AG20443 (cell line): ENCODE data around the gene PTPRE.
A peak's percentile ranks its signal among the peaks of the same experiment; 100 is the strongest.

Experiments
- DNase-seq: peaks from one replicate; pipeline ENCODE4 v3.0.0; 2012; ENCODE audit warnings: low spot score, mixed read lengths

The PTPRE gene

DNA sequence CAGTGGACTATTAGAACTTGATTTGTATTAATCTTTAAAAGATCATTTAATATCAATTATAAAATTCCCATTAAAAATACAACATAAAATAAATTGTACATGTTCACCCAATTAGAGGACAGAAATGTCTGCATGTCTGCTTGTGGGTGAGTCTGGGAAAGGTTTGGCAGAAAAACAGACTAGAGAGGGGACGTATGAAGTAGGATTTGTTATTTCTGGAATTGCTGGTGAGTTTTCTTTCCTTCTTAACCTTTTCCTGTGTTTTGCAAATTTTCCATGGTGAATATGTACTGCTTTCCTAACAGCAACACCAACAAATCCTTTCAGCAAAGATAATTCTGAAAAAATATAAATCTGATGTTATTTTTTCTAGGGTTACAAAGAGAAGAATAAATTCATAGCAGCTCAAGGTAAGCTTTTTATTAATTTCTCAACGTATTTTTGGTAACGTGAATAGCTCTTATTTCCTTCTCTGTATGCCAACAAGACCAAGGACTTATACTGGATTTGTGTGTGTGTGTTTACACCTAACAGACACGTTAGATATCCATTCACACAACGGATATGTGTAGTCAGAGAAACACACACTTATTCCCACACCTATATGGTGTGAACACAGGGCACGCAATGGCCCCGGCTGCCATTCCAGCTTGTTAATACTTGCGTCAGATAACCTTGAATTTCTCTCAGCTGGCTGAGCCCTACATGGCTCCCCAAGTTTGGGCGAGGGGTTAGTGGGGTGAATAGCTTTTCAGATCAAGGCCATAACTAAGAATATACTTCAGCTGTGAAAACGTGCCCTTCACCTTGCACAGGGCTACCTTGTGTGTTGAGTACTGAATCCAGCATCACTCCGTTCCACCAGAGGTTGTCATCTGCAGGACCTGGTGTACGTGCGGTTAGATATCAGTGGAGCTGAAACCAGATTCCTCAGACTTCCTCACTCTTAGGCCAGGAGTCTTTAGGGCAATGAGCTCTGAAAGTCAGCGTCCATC is 154.7 kb downstream of the PTPRE start:
- no peak for DNase-seq

DNA sequence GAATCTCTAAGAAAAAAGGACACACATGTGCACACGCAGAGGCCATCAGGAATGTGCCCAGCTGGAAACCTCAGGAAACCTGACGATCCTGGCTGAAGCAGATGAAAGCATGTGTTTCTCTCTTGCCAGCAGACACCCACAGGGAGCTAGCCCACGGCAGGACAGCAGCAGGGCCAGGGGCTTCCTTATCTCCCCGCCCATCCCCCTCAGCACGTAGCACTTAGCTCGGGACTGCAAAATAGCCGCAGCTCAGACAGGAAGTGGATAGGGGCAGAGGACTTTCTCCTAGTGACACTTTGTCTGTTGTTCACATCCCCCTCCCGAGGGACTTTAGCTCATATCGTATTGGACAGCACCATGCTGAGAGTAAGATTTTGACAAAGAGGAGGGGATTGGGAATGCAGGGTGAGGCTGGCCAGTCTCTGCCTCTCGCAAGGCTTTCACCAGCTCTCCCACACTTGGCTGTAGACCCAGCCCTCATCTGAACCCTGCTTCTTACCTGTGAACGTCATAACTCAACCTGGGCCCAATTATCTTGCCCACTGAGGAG is 155.5 kb downstream of the PTPRE start:
- no peak for DNase-seq

GRCh38 chr10:128062881-128063563 is 156.1 kb downstream of the PTPRE start:
- DNase-seq: no peak

GRCh38 chr10:128063736-128064107 is 156.8 kb downstream of the PTPRE start:
- DNase-seq: no peak

DNA sequence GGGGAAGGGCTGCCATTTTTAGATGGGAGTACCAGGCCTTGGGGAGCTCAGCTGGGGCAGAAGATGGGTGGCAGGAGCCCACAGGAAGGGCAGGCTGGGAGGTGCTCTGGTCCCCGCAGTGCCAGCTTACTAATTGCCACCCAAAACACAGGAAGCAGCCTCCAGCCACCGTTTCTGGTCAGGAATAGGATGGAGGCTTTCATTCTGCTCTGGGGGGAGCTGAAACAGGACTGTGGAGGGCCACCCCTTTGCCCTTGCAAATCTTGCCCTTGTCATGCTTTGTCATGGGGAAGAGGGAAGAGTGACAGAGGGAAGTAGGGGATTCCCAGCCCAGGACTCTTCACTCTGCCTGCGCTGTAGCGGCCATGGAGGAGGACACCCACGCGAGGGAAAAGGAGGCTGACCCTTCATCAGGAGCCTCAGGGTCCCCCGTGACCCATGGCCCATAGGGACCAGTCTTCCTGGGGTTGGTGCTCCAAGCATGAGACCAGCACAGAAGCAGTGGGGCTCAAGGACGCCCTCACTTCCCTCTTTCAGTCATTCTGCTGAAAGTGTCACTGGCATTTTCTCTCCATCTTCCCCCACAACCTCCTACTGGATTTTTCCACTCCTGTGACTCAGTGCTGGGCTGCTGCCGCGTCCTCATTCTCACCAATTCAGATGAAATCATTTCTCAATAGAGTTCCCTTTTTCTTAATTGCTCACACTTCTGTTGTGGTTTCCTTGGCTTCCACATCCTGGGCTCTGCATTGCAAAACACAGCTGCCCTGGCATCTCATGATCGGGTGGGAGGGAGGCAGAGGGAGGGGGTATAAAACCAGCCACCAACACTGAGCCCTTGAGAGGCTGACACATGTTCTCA is 157.4 kb downstream of the PTPRE start:
- peak; percentile 78 for DNase-seq

DNA sequence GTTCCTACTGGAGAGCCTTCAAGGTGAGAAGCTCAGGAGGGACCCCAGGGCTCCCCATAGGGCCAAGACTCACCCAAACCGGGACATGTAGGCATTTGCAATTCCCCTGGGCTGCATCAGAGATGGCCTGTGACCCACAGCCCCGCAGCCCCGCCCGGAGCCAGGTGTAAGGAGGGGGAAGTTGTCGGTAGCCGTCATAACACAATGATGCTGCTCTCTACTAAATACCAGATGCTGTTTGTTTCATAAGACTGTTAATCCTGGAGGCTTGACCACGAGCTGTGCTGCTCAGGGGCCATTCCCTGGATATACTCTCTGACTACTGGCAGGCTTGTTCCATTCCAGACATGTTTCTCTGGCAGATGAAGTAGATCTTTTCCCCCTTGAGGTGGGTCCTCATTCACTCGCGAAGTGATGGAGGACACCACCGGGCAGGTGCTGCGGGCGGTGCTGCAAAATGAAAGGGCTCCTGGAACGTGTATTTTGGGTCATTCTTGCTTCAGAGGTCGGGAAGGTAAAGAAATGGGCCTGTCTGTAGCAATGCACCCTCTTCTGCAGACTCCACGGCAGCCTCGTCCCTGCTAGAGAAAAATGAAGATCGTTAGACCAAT is 158.2 kb downstream of the PTPRE start:
- DNase-seq: peak; percentile 45

GRCh38 chr10:128065881-128066534 is 159.1 kb downstream of the PTPRE start:
- DNase-seq: no peak

- DNase-seq: no peak
Observed at GRCh38 chr10:128066870-128067382, 160.0 kb downstream of the PTPRE start.

DNA sequence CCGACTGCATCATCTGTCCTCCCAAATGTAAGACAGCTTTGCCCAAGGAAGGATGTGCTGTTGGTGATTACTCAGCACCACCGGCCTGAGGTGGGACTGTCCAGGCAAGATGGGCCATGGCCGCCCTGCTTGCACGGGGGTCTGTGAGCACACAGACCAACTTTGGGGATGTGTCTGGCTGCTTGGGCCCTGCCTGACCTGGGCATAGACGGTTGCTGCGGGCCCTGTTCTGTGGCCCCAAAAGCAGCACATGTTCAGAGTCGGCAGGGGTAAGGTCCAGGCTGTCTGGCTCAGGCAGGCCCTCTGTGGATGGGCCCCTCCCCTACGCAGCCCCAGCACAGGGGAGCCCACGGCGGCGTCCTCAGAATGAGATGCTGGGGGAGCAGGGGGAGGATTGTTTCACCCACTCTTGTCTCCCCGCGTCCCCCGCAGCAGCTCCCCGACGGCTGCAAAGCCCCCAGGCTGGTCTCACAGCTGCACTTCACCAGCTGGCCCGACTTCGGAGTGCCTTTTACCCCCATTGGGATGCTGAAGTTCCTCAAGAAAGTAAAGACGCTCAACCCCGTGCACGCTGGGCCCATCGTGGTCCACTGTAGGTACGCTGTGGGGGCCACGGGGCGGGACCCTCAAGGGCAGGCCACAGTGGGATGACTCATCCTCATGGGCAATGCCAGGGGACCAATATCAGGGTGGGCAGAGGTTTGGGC is 160.9 kb downstream of the PTPRE start:
- no peak for DNase-seq

DNA sequence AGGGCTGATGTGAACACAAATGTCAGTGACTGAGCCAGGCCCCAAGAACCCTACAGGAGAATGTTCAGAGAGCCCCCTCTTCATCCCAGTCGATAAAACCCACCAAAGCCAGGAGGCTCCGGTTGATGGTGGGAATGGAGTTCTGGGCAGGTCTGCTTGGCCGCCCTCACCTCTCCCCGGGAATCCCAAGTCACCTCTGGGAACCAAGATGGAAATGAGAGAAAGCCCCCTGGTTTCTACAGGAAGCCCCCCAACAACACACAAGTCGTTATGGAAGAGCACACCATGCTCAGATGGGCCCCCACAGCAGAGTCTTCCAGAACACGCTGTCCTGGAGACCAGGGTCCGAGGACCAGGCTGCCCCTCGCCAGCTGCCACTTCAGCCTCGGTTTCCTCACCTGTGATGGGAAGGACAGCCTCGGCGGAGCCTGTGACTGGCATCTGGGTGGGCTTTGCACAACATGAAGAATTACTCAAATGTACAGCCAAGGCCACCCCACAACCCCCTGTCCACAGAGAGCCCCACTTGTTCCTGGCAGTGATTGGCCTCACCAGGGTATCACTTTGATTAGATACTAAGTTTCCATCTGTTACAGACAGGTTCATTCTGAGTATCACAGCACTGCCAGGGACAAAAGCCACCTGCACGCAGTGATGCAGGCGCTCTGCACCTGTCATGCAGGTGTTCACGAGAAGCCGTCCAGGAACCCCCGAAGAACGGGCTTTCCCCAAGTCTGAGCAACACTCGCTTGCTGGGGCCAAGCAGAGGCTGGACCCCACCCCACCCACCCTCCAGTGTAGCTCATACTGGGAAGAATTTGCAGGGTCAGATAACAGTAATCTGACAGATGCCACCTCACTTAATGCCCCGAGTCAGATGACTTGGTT is 161.7 kb downstream of the PTPRE start:
- DNase-seq: no peak

- peak; percentile 84 for DNase-seq
Observed at GRCh38 chr10:128069351-128070051, 162.6 kb downstream of the PTPRE start.

DNA sequence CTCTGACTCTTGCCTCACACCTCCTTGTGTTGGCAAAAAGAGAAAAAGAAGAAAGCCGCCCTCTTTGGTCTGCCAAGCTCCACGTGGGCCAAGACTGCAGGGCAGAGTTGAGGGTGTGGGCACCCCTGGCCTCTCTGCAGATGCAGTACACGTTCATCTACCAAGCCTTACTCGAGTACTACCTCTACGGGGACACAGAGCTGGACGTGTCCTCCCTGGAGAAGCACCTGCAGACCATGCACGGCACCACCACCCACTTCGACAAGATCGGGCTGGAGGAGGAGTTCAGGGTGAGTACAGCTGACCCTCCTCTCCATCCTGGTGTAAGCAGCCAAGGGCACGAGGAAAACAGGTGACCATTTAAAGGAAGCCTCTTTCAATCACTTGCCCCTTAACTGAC is 163.3 kb downstream of the PTPRE start:
- no peak for DNase-seq

GRCh38 chr10:128070721-128071416 is 164.0 kb downstream of the PTPRE start:
- no peak for DNase-seq

DNA sequence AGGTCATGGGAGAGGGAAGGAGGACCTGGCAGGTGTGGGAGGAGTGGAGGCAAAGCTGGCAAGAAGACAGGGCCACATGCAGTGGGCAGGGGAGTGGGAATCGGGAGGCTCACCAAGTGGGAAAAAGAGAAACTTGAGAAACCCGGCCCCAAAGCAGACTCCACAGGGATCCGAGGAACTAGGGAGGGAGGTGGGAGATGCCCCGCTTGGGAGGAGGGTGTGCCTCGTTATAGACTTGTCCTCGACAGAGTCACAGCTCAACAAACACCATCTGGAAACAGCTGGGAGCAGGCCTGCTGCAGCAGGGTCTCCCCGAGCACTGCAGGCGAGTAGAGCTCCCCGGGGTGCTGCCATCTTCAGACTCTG is 164.5 kb downstream of the PTPRE start:
- no peak for DNase-seq

GRCh38 chr10:128072046-128072445 is 165.1 kb downstream of the PTPRE start:
- no peak for DNase-seq

DNA sequence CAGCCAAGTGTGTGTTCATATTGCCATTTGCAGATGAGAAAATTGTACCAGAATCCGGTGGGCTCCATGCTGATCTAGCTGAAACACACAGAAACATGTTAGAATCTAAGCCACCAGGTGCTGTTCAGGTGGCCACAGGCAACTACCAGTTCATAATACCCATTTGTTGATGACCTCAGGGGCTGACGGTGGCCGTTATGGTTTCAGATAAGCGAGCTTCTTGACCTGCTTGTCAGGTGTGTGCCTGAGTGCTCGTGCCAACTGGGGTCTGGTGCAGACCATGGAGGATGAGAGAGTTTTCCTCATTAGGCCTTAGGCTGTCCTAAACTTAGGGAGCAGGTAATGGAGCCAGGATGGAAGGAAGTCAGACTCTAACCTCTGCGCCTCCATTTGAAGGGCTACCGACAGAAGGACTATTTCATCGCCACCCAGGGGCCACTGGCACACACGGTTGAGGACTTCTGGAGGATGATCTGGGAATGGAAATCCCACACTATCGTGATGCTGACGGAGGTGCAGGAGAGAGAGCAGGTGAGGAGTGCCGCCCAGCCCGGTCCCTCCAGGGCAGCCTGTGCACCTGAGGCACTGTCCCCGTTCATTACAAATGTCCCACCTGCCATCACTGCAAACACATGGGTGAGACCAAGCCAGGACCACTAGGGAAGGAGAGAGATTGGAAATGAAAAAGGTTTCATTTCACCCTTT is 166.2 kb downstream of the PTPRE start:
- no peak for DNase-seq

DNA sequence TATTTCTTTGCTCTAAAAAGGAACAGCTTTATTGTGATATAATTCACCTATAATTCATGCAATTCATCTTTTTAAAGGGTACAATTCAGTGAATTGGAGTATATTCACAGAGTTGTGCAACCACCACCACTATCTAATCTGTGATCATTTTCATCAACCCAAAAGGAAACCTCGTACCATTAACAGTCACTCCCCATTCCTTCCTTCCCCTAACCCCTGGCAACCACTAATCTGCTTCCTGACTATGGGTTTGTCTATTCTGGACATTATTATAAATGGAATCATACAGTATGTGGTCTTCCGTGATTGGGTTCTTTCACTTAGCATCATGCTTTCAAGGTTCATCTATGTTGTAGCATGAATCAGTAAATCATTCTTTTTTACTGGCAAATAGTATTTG is 167.0 kb downstream of the PTPRE start:
- no peak for DNase-seq
